ENCODE data around the gene TTC21A. TPM values are rescaled to one million over a fixed set of nuclear protein-coding genes. Genes with fewer than 3 reads are reported as not detected.
A peak's percentile ranks its signal among the peaks of the same experiment; 100 is the strongest.

TTC21A gene
- total RNA-seq, 4 donors from 2014 or later, result 0.33 to 4.3 (median 1.1) TPM

- H3K4me1 ChIP-seq, result peaks cover 0 to 2% of the 10 kb centered on the region in 2 donors
- in situ Hi-C loops (cut with MboI; ENCODE audit: low sequenced_read_pairs in 4 of 4), result no loop called here
- no peak for DNase-seq
Measured at GRCh38 chr3:39135170-39135805, 27.8 kb downstream of the TTC21A start.

DNA sequence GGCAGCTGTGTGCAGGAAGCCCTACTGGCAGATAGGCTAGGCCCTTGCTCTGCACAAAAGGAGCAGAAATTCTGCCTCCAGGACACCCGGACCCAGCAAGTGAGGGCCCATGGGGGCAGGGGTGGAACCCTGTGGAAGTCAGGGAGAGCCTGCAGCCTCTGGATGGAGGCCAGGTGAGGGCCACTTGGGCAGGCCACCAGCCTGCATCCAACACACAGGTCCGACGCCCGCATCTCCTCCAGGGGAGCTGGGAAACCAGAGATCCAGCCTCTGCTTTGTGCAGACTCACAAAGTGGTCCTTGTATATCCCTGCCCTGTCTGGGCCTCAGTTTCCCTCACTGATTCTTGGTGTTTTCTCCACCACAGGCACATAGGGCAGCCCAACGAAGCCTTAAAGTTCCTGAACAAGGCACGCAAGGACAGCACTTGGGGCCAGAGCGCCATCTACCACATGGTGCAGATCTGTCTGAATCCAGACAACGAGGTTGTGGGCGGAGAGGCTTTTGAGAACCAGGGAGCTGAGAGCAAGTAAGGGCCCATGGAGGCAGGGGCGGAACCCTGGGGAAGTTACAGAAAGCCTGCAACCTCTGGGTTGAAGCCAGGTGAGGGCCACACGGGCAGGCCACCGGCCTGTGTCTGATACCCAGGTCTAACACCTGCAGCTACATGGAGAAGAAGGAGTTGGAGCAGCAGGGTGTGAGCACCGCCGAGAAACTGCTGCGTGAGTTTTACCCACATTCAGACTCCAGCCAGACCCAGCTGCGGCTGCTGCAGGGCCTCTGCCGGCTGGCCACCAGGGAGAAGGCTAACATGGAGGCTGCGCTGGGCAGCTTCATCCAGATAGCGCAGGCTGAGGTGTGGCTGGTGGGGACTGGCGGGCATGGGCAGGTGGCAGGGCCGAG, 29.3 kb downstream of the TTC21A start:
- Histone ChIP-seq H3K4me1 (peaks cover 10 to 17% of the 10 kb centered on the region in 2 donors), H3K36me3 (peaks cover 0 to under 1% of the 10 kb centered on the region in 2 donors), H3K27ac (peak overlapping the region in 1 of 4 donors; percentile 66), H3K4me3 (no peak overlapping the region), H3K9me3 (no peaks in the 10 kb centered on the region), H3K27me3 (no peaks in the 10 kb centered on the region)
- intact Hi-C loops (cut with DNase I; ENCODE audit: low total_unique reads) (no loop called here), in situ Hi-C loops (cut with MboI; ENCODE audit: low sequenced_read_pairs in 4 of 4) (no loop called here)
- ATAC-seq, result no peak
- TF ChIP-seq CTCF (IDR thresholded peaks at IDR 0.05 in 4 of 5, conservative IDR thresholded peaks at IDR 0.05 in 1 of 5) (no peak), POLR2A (IDR thresholded peaks at IDR 0.05) (no peak)
- no peak for DNase-seq

More at GRCh38 chr3:39135170-39135805, 27.8 kb downstream of the TTC21A start:
- Histone ChIP-seq H3K4me3 (no peak overlapping the region), H3K9me3 (no peaks in the 10 kb centered on the region), H3K36me3 (no peaks in the 10 kb centered on the region), H3K27me3 (no peaks in the 10 kb centered on the region), H3K27ac (peak overlapping the region; percentile 41 to 66 (median 64))
- intact Hi-C loops (cut with DNase I; ENCODE audit: low total_unique reads), result no loop called here
- peak; percentile 35 to 61 for ATAC-seq
- TF ChIP-seq CTCF (IDR thresholded peaks at IDR 0.05 in 4 of 5, conservative IDR thresholded peaks at IDR 0.05 in 1 of 5) (no peak), POLR2A (IDR thresholded peaks at IDR 0.05) (peak in 1 of 2 donors; percentile 4)

DNA sequence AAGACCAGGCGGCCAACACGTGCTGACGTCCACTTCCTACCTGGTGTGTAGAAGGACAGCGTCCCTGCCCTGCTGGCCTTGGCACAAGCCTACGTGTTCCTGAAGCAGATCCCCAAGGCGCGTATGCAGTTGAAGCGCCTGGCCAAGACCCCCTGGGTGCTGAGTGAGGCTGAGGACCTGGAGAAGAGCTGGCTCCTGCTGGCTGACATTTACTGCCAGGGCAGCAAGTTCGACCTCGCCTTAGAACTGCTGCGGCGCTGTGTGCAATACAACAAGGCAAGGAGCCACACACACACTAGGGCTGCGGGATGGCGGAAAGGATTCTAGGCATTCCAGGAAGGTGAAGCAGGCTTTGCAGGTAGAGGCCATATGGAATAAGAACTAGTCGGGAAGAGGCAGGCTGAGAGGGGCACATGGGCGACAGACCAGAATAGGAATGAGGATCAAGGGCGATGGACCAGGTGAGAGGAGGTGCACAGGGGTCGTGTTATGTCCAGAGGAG, 30.0 kb downstream of the TTC21A start:
- Histone ChIP-seq H3K9me3 (no peaks in the 10 kb centered on the region), H3K4me3 (no peak overlapping the region), H3K27ac (no peak overlapping the region), H3K4me1 (peaks cover 17 to 24% of the 10 kb centered on the region in 2 donors), H3K36me3 (peaks cover 0 to 7% of the 10 kb centered on the region in 2 donors), H3K27me3 (no peaks in the 10 kb centered on the region)
- DNase-seq (no peak), ATAC-seq (no peak)
- in situ Hi-C loops (cut with MboI; ENCODE audit: low sequenced_read_pairs in 4 of 4) (no loop called here), intact Hi-C loops (cut with DNase I; ENCODE audit: low total_unique reads) (no loop called here)
- TF ChIP-seq POLR2A (IDR thresholded peaks at IDR 0.05), result no peak
- no peak for TF ChIP-seq CTCF (IDR thresholded peaks at IDR 0.05 in 4 of 5, conservative IDR thresholded peaks at IDR 0.05 in 1 of 5)

DNA sequence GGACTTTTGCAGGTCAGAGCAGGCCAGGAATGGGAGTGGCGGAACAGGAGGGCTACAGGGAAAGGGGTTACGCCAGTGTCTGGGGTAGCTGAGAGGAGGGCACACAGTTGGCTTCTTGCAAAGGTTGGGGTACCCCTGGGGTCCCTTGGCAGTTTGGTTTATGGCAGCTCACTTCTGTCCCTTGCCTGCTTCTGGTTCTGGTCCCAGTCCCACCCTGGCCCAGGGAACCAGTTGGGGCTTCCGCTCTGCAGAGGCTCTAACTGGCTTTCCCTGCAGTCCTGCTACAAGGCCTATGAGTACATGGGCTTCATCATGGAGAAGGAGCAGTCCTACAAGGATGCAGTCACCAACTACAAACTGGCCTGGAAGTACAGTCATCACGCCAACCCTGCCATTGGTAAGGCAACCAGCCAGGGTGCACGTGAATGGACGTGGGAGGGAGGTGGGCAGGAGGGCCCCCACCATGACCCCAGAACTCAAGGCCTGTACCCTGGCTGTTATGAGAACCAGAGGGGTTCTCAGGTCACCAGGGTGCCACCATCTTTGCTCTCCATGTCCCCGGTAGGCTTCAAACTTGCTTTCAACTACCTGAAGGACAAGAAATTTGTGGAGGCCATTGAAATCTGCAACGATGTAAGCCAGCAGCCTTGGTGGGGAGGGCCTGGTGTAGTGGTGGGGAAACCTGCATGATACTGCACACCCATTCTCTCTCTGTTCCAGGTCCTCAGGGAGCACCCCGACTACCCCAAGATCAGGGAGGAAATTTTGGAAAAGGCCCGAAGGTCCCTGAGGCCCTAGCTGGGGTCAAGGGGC, 30.7 kb downstream of the TTC21A start:
- intact Hi-C loops (cut with DNase I; ENCODE audit: low total_unique reads), result no loop called here
- Histone ChIP-seq H3K9me3 (no peaks in the 10 kb centered on the region), H3K36me3 (peaks cover 0 to 14% of the 10 kb centered on the region in 2 donors), H3K27ac (no peak overlapping the region), H3K27me3 (no peaks in the 10 kb centered on the region), H3K4me1 (peaks cover 24 to 31% of the 10 kb centered on the region in 2 donors), H3K4me3 (no peak overlapping the region)
- ATAC-seq (no peak), DNase-seq (no peak)
- TF ChIP-seq POLR2A (IDR thresholded peaks at IDR 0.05) (no peak), CTCF (IDR thresholded peaks at IDR 0.05 in 4 of 5, conservative IDR thresholded peaks at IDR 0.05 in 1 of 5) (no peak)
- in situ Hi-C loops (cut with MboI; ENCODE audit: low sequenced_read_pairs in 4 of 4), result no loop called here
